ENCODE results near the gene VDAC2. TPM values are rescaled to one million over a fixed set of nuclear protein-coding genes. Genes with fewer than 3 reads are reported as not detected.

VDAC2 gene
- total RNA-seq, 1 donor from 2014 or later: 236 TPM

- Histone ChIP-seq H3K36me3 (ENCODE audit: control insufficient read depth in 3 of 3, insufficient read depth in 3 of 3, low read length in 3 of 3) (no peaks in the 10 kb centered on the region), H3K27ac (ENCODE audit: low read depth, low read length) (no peak overlapping the region), H3K4me1 (ENCODE audit: control insufficient read depth in 3 of 3, insufficient read depth in 3 of 3, low read length in 3 of 3) (peaks cover 0 to 5% (median 0%) of the 10 kb centered on the region in 3 donors), H3K27me3 (ENCODE audit: control insufficient read depth in 3 of 3, insufficient read depth in 3 of 3, low read length in 3 of 3) (no peaks in the 10 kb centered on the region), H3K4me3 (ENCODE audit: low read length in 3 of 3) (no peak overlapping the region), H3K9ac (ENCODE audit: low read depth in 1 of 3, low read length in 3 of 3) (no peak overlapping the region), H3K9me3 (ENCODE audit: control insufficient read depth in 3 of 3, low read length in 3 of 3) (no peaks in the 10 kb centered on the region)
Observed at GRCh38 chr10:75244487-75245353, 34.1 kb downstream of the VDAC2 start.

GRCh38 chr10:75245354-75246250 lies 35.0 kb downstream of the VDAC2 start:
- H3K9me3 ChIP-seq (ENCODE audit: control insufficient read depth in 3 of 3, low read length in 3 of 3): no peaks in the 10 kb centered on the region
- H3K36me3 ChIP-seq (ENCODE audit: control insufficient read depth in 3 of 3, insufficient read depth in 3 of 3, low read length in 3 of 3): no peaks in the 10 kb centered on the region
- H3K9ac ChIP-seq (ENCODE audit: low read depth in 1 of 3, low read length in 3 of 3): no peak overlapping the region
- H3K27me3 ChIP-seq (ENCODE audit: control insufficient read depth in 3 of 3, insufficient read depth in 3 of 3, low read length in 3 of 3): no peaks in the 10 kb centered on the region
- H3K4me3 ChIP-seq (ENCODE audit: low read length in 3 of 3): no peak overlapping the region
- no peak overlapping the region for H3K27ac ChIP-seq (ENCODE audit: low read depth, low read length)
- H3K4me1 ChIP-seq (ENCODE audit: control insufficient read depth in 3 of 3, insufficient read depth in 3 of 3, low read length in 3 of 3): peaks cover 0 to 5% (median 0%) of the 10 kb centered on the region in 3 donors

GRCh38 chr10:75246506-75246905 lies 35.9 kb downstream of the VDAC2 start:
- Histone ChIP-seq H3K4me1 (ENCODE audit: control insufficient read depth in 3 of 3, insufficient read depth in 3 of 3, low read length in 3 of 3) (peaks cover 0 to 5% (median 0%) of the 10 kb centered on the region in 3 donors), H3K27me3 (ENCODE audit: control insufficient read depth in 3 of 3, insufficient read depth in 3 of 3, low read length in 3 of 3) (no peaks in the 10 kb centered on the region), H3K9ac (ENCODE audit: low read depth in 1 of 3, low read length in 3 of 3) (no peak overlapping the region), H3K36me3 (ENCODE audit: control insufficient read depth in 3 of 3, insufficient read depth in 3 of 3, low read length in 3 of 3) (no peaks in the 10 kb centered on the region), H3K4me3 (ENCODE audit: low read length in 3 of 3) (no peak overlapping the region), H3K9me3 (ENCODE audit: control insufficient read depth in 3 of 3, low read length in 3 of 3) (no peaks in the 10 kb centered on the region), H3K27ac (ENCODE audit: low read depth, low read length) (no peak overlapping the region)

GRCh38 chr10:75247797-75248196 lies 37.2 kb downstream of the VDAC2 start:
- no peaks in the 10 kb centered on the region for H3K27me3 ChIP-seq (ENCODE audit: control insufficient read depth in 3 of 3, insufficient read depth in 3 of 3, low read length in 3 of 3)
- H3K9ac ChIP-seq (ENCODE audit: low read depth in 1 of 3, low read length in 3 of 3): no peak overlapping the region
- H3K27ac ChIP-seq (ENCODE audit: low read depth, low read length): no peak overlapping the region
- H3K4me1 ChIP-seq (ENCODE audit: control insufficient read depth in 3 of 3, insufficient read depth in 3 of 3, low read length in 3 of 3): peaks cover 0 to 5% (median 0%) of the 10 kb centered on the region in 3 donors
- H3K9me3 ChIP-seq (ENCODE audit: control insufficient read depth in 3 of 3, low read length in 3 of 3): peaks cover 0 to 2% (median 0%) of the 10 kb centered on the region in 3 donors
- H3K36me3 ChIP-seq (ENCODE audit: control insufficient read depth in 3 of 3, insufficient read depth in 3 of 3, low read length in 3 of 3): no peaks in the 10 kb centered on the region
- no peak overlapping the region for H3K4me3 ChIP-seq (ENCODE audit: low read length in 3 of 3)

GRCh38 chr10:75250934-75251333 lies 40.3 kb downstream of the VDAC2 start:
- H3K9me3 ChIP-seq (ENCODE audit: control insufficient read depth in 3 of 3, low read length in 3 of 3): peaks cover 2 to 6% (median 3%) of the 10 kb centered on the region in 3 donors
- no peak overlapping the region for H3K4me3 ChIP-seq (ENCODE audit: low read length in 3 of 3)
- H3K27ac ChIP-seq (ENCODE audit: low read depth, low read length): no peak overlapping the region
- peaks cover 0 to 5% (median 0%) of the 10 kb centered on the region in 3 donors for H3K4me1 ChIP-seq (ENCODE audit: control insufficient read depth in 3 of 3, insufficient read depth in 3 of 3, low read length in 3 of 3)
- H3K9ac ChIP-seq (ENCODE audit: low read depth in 1 of 3, low read length in 3 of 3): no peak overlapping the region
- no peaks in the 10 kb centered on the region for H3K36me3 ChIP-seq (ENCODE audit: control insufficient read depth in 3 of 3, insufficient read depth in 3 of 3, low read length in 3 of 3)
- H3K27me3 ChIP-seq (ENCODE audit: control insufficient read depth in 3 of 3, insufficient read depth in 3 of 3, low read length in 3 of 3): no peaks in the 10 kb centered on the region

- Histone ChIP-seq H3K4me1 (ENCODE audit: control insufficient read depth in 3 of 3, insufficient read depth in 3 of 3, low read length in 3 of 3) (no peaks in the 10 kb centered on the region), H3K9me3 (ENCODE audit: control insufficient read depth in 3 of 3, low read length in 3 of 3) (peaks cover 2 to 6% (median 3%) of the 10 kb centered on the region in 3 donors), H3K36me3 (ENCODE audit: control insufficient read depth in 3 of 3, insufficient read depth in 3 of 3, low read length in 3 of 3) (no peaks in the 10 kb centered on the region), H3K27me3 (ENCODE audit: control insufficient read depth in 3 of 3, insufficient read depth in 3 of 3, low read length in 3 of 3) (no peaks in the 10 kb centered on the region), H3K9ac (ENCODE audit: low read depth in 1 of 3, low read length in 3 of 3) (no peak overlapping the region), H3K27ac (ENCODE audit: low read depth, low read length) (no peak overlapping the region), H3K4me3 (ENCODE audit: low read length in 3 of 3) (no peak overlapping the region)
Observed at GRCh38 chr10:75253281-75254220, 43.0 kb downstream of the VDAC2 start.

- Histone ChIP-seq H3K4me3 (ENCODE audit: low read length in 3 of 3) (no peak overlapping the region), H3K4me1 (ENCODE audit: control insufficient read depth in 3 of 3, insufficient read depth in 3 of 3, low read length in 3 of 3) (no peaks in the 10 kb centered on the region), H3K9ac (ENCODE audit: low read depth in 1 of 3, low read length in 3 of 3) (no peak overlapping the region), H3K27ac (ENCODE audit: low read depth, low read length) (no peak overlapping the region), H3K9me3 (ENCODE audit: control insufficient read depth in 3 of 3, low read length in 3 of 3) (peaks cover 2 to 6% (median 3%) of the 10 kb centered on the region in 3 donors), H3K36me3 (ENCODE audit: control insufficient read depth in 3 of 3, insufficient read depth in 3 of 3, low read length in 3 of 3) (no peaks in the 10 kb centered on the region), H3K27me3 (ENCODE audit: control insufficient read depth in 3 of 3, insufficient read depth in 3 of 3, low read length in 3 of 3) (no peaks in the 10 kb centered on the region)
Observed at GRCh38 chr10:75254739-75255138, 44.1 kb downstream of the VDAC2 start.

GRCh38 chr10:75260990-75261389 lies 50.4 kb downstream of the VDAC2 start:
- no peak overlapping the region for H3K4me3 ChIP-seq (ENCODE audit: low read length in 3 of 3)
- no peak overlapping the region for H3K27ac ChIP-seq (ENCODE audit: low read depth, low read length)
- peaks cover 0 to 4% (median 0%) of the 10 kb centered on the region in 3 donors for H3K27me3 ChIP-seq (ENCODE audit: control insufficient read depth in 3 of 3, insufficient read depth in 3 of 3, low read length in 3 of 3)
- H3K4me1 ChIP-seq (ENCODE audit: control insufficient read depth in 3 of 3, insufficient read depth in 3 of 3, low read length in 3 of 3): no peaks in the 10 kb centered on the region
- H3K36me3 ChIP-seq (ENCODE audit: control insufficient read depth in 3 of 3, insufficient read depth in 3 of 3, low read length in 3 of 3): no peaks in the 10 kb centered on the region
- H3K9me3 ChIP-seq (ENCODE audit: control insufficient read depth in 3 of 3, low read length in 3 of 3): no peaks in the 10 kb centered on the region
- no peak overlapping the region for H3K9ac ChIP-seq (ENCODE audit: low read depth in 1 of 3, low read length in 3 of 3)
